ENCODE data around the gene KCNN3.

DNA sequence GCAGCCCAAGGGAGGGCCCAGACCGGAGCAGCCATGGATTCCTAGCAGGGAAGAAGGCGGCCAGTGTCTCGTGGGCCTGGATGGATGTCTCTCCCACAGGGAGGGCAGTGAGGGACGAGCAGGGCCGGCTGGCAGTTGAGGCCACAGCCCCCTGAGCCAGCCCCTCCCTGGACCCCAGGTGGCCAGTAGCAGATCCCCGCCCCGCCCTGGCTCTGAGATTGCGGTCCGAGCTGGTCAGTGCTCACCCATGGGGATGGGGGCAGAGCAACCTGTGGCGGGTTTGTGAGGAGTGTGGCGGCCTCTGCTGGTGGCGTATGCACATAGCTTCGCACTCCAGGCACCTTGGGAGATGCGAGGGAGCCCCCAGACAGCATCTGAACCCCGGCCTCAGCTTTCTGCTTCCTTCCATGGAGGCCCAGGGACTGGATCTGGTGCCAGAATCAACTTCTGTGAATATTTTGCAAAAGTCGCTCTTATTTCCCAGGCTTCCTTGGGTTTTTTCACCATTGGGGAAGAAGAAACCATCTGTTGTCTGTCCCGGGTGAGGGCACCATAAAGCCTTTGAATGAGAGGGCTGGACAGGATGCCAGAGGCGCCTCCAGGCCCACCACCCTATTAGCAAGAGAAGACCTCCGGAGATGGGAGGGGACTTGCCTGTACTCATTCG, 8.4 kb upstream of the KCNN3 start:
- TF ChIP-seq, protein P1, sequence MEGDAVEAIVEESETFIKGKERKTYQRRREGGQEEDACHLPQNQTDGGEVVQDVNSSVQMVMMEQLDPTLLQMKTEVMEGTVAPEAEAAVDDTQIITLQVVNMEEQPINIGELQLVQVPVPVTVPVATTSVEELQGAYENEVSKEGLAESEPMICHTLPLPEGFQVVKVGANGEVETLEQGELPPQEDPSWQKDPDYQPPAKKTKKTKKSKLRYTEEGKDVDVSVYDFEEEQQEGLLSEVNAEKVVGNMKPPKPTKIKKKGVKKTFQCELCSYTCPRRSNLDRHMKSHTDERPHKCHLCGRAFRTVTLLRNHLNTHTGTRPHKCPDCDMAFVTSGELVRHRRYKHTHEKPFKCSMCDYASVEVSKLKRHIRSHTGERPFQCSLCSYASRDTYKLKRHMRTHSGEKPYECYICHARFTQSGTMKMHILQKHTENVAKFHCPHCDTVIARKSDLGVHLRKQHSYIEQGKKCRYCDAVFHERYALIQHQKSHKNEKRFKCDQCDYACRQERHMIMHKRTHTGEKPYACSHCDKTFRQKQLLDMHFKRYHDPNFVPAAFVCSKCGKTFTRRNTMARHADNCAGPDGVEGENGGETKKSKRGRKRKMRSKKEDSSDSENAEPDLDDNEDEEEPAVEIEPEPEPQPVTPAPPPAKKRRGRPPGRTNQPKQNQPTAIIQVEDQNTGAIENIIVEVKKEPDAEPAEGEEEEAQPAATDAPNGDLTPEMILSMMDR (IDR thresholded peaks at IDR 0.05), result peak; percentile 78
- TF ChIP-seq TP53 (CRISPR knock-in tag; IDR thresholded peaks at IDR 0.05) (no peak), ZNF138 (CRISPR knock-in tag; conservative IDR thresholded peaks at IDR 0.05) (no peak), FOXK1 (CRISPR knock-in tag; IDR thresholded peaks at IDR 0.05) (no peak), ZBTB21 (CRISPR knock-in tag; IDR thresholded peaks at IDR 0.05; ENCODE audit: borderline replicate concordance) (no peak), NFYB (CRISPR knock-in tag; conservative IDR thresholded peaks at IDR 0.05; ENCODE audit: low read depth) (no peak), ETV6 (CRISPR knock-in tag; IDR thresholded peaks at IDR 0.05) (no peak)
- TF ChIP-seq, protein P2, sequence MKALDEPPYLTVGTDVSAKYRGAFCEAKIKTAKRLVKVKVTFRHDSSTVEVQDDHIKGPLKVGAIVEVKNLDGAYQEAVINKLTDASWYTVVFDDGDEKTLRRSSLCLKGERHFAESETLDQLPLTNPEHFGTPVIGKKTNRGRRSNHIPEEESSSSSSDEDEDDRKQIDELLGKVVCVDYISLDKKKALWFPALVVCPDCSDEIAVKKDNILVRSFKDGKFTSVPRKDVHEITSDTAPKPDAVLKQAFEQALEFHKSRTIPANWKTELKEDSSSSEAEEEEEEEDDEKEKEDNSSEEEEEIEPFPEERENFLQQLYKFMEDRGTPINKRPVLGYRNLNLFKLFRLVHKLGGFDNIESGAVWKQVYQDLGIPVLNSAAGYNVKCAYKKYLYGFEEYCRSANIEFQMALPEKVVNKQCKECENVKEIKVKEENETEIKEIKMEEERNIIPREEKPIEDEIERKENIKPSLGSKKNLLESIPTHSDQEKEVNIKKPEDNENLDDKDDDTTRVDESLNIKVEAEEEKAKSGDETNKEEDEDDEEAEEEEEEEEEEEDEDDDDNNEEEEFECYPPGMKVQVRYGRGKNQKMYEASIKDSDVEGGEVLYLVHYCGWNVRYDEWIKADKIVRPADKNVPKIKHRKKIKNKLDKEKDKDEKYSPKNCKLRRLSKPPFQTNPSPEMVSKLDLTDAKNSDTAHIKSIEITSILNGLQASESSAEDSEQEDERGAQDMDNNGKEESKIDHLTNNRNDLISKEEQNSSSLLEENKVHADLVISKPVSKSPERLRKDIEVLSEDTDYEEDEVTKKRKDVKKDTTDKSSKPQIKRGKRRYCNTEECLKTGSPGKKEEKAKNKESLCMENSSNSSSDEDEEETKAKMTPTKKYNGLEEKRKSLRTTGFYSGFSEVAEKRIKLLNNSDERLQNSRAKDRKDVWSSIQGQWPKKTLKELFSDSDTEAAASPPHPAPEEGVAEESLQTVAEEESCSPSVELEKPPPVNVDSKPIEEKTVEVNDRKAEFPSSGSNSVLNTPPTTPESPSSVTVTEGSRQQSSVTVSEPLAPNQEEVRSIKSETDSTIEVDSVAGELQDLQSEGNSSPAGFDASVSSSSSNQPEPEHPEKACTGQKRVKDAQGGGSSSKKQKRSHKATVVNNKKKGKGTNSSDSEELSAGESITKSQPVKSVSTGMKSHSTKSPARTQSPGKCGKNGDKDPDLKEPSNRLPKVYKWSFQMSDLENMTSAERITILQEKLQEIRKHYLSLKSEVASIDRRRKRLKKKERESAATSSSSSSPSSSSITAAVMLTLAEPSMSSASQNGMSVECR (CRISPR knock-in tag; IDR thresholded peaks at IDR 0.05; ENCODE audit: borderline replicate concordance), result no peak
- TF ChIP-seq, protein P3, sequence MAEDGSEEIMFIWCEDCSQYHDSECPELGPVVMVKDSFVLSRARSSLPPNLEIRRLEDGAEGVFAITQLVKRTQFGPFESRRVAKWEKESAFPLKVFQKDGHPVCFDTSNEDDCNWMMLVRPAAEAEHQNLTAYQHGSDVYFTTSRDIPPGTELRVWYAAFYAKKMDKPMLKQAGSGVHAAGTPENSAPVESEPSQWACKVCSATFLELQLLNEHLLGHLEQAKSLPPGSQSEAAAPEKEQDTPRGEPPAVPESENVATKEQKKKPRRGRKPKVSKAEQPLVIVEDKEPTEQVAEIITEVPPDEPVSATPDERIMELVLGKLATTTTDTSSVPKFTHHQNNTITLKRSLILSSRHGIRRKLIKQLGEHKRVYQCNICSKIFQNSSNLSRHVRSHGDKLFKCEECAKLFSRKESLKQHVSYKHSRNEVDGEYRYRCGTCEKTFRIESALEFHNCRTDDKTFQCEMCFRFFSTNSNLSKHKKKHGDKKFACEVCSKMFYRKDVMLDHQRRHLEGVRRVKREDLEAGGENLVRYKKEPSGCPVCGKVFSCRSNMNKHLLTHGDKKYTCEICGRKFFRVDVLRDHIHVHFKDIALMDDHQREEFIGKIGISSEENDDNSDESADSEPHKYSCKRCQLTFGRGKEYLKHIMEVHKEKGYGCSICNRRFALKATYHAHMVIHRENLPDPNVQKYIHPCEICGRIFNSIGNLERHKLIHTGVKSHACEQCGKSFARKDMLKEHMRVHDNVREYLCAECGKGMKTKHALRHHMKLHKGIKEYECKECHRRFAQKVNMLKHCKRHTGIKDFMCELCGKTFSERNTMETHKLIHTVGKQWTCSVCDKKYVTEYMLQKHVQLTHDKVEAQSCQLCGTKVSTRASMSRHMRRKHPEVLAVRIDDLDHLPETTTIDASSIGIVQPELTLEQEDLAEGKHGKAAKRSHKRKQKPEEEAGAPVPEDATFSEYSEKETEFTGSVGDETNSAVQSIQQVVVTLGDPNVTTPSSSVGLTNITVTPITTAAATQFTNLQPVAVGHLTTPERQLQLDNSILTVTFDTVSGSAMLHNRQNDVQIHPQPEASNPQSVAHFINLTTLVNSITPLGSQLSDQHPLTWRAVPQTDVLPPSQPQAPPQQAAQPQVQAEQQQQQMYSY (CRISPR knock-in tag; IDR thresholded peaks at IDR 0.05), result no peak
- TF ChIP-seq, protein P4, sequence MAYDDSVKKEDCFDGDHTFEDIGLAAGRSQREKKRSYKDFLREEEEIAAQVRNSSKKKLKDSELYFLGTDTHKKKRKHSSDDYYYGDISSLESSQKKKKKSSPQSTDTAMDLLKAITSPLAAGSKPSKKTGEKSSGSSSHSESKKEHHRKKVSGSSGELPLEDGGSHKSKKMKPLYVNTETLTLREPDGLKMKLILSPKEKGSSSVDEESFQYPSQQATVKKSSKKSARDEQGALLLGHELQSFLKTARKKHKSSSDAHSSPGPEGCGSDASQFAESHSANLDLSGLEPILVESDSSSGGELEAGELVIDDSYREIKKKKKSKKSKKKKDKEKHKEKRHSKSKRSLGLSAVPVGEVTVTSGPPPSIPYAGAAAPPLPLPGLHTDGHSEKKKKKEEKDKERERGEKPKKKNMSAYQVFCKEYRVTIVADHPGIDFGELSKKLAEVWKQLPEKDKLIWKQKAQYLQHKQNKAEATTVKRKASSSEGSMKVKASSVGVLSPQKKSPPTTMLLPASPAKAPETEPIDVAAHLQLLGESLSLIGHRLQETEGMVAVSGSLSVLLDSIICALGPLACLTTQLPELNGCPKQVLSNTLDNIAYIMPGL (CRISPR knock-in tag; IDR thresholded peaks at IDR 0.05), result no peak

Data from WTC11 (cell line).